GM23248 (cell line): ENCODE measurements around the gene IRF2BP2.

Source experiments
- EZH2 ChIP-seq: fragments of 200-600 bp; sonication (generic); IDR thresholded peaks from 2 replicates; pipeline ENCODE4 v1.6.1; 2018; ENCODE audit warnings: antibody characterized with exemption, mild to moderate bottlenecking; ENCODE audit not compliant: insufficient read depth, poor library complexity, severe bottlenecking
- EZH2phosphoT487 ChIP-seq: fragments of 200-600 bp; sonication (generic); IDR thresholded peaks from 2 replicates; pipeline ENCODE4 v1.6.1; 2018; ENCODE audit warnings: antibody characterized with exemption, moderate library complexity, mild to moderate bottlenecking, low read depth; ENCODE audit not compliant: insufficient read depth

- TF ChIP-seq EZH2, result no peak
- TF ChIP-seq EZH2phosphoT487, result no peak
Observed at GRCh38 chr1:234561319-234561718, 48.7 kb downstream of the IRF2BP2 start.
